Islet precursor cell (in vitro differentiated cells): ENCODE measurements around the gene OR2G2.
A peak's percentile ranks its signal among the peaks of the same experiment; 100 is the strongest.

Source experiments
- DNase-seq: peaks from one replicate; pipeline ENCODE4 v3.0.0-alpha.2; 2018

The OR2G2 gene

GRCh38 chr1:247588060-247588459, at the start of gene OR2G2:
Gene OR2G2, plus strand, starts transcription at chr1:247588360. Its CDS starts 0 bp downstream, at chr1:247588360.
- no peak for DNase-seq

- DNase-seq = no peak
These were observed 49.6 kb upstream of the OR2G2 start for GRCh38 chr1:247538561-247538960.

GRCh38 chr1:247539215-247539614, 48.9 kb upstream of the OR2G2 start:
- DNase-seq = no peak

GRCh38 chr1:247540581-247540980, 47.6 kb upstream of the OR2G2 start:
- DNase-seq = no peak

- no peak for DNase-seq
These were observed 45.3 kb upstream of the OR2G2 start for GRCh38 chr1:247542811-247543210.

- DNase-seq = no peak
These were observed 40.1 kb upstream of the OR2G2 start for GRCh38 chr1:247548092-247548491.

GRCh38 chr1:247548769-247549182, 39.4 kb upstream of the OR2G2 start, which contains the start of gene GCSAML:
Gene GCSAML, plus strand, starts transcription at chr1:247549134. Its CDS starts 58 bp downstream, at chr1:247549192.
- no peak for DNase-seq

GRCh38 chr1:247551721-247552120, 36.4 kb upstream of the OR2G2 start:
- DNase-seq = peak; percentile 79

GRCh38 chr1:247552231-247552630, 35.9 kb upstream of the OR2G2 start:
- peak; percentile 88 for DNase-seq

- no peak for DNase-seq
These were observed 30.1 kb upstream of the OR2G2 start for GRCh38 chr1:247557926-247558674.

GRCh38 chr1:247561711-247562110, 26.4 kb upstream of the OR2G2 start:
- DNase-seq = no peak

GRCh38 chr1:247562198-247562597, 26.0 kb upstream of the OR2G2 start:
- no peak for DNase-seq

GRCh38 chr1:247574236-247574635, 13.9 kb upstream of the OR2G2 start:
- DNase-seq = no peak

- no peak for DNase-seq
These were observed 13.5 kb upstream of the OR2G2 start for GRCh38 chr1:247574664-247575063.

- no peak for DNase-seq
These were observed 11.6 kb upstream of the OR2G2 start for GRCh38 chr1:247576514-247576913.

- DNase-seq = no peak
These were observed 9.2 kb upstream of the OR2G2 start for GRCh38 chr1:247578946-247579460.

- no peak for DNase-seq
These were observed 17.1 kb downstream of the OR2G2 start, which contains the start of gene OR2G3 for GRCh38 chr1:247605286-247605685. Gene OR2G3, plus strand, starts transcription at chr1:247605586. Its CDS starts 0 bp downstream, at chr1:247605586.

GRCh38 chr1:247613405-247613804, 25.2 kb downstream of the OR2G2 start:
- DNase-seq = no peak

- DNase-seq = no peak
These were observed 26.5 kb downstream of the OR2G2 start for GRCh38 chr1:247614625-247615024.

- DNase-seq = no peak
These were observed 39.8 kb downstream of the OR2G2 start for GRCh38 chr1:247627951-247628350.

- no peak for DNase-seq
These were observed 49.9 kb downstream of the OR2G2 start for GRCh38 chr1:247638011-247638410.

GRCh38 chr1:247638781-247639180, 50.6 kb downstream of the OR2G2 start:
- DNase-seq = no peak
